ENCODE measurements around the gene PHACTR4. TPM values are rescaled to one million over a fixed set of nuclear protein-coding genes. Genes with fewer than 3 reads are reported as not detected.

Gene PHACTR4
- total RNA-seq, 2 donors from 2014 or later = 23.5 to 30.4 TPM

Other genes with a start within 250 kb of the PHACTR4 start
- gene PTAFR, start 193.1 kb upstream of the PHACTR4 start, total RNA-seq = under 1 TPM; 0.06 to 0.07 TPM
- gene DNAJC8, start 136.7 kb upstream of the PHACTR4 start, total RNA-seq = 100 to 1,000 TPM in 1 of 2 donors, 10 to 100 TPM in 1; 95.4 to 103 TPM
- gene ATP5IF1, start 133.6 kb upstream of the PHACTR4 start, total RNA-seq = 100 to 1,000 TPM; 125 to 195 TPM
- gene SESN2, start 110.2 kb upstream of the PHACTR4 start, total RNA-seq = 10 to 100 TPM; 16.7 to 38.7 TPM
- gene MED18, start 40.7 kb upstream of the PHACTR4 start, total RNA-seq = 10 to 100 TPM; 17.1 to 19.1 TPM
- 10 to 100 TPM; 90.1 to 98.2 TPM for gene RCC1, start 136.3 kb downstream of the PHACTR4 start, total RNA-seq
- gene TRNAU1AP, start 183.3 kb downstream of the PHACTR4 start, total RNA-seq = 10 to 100 TPM; 64.8 to 73.4 TPM
- gene RAB42, start 222.5 kb downstream of the PHACTR4 start, total RNA-seq = under 1 TPM in 1 of 2 donors, not detected in 1; 0.21 TPM

All from activated naive CD4-positive, alpha-beta T cell treated with anti-CD3 and anti-CD28 coated beads, Interleukin-2, amount 50 U/mL, for 72 hours (primary cell).